K562 (cell line): ENCODE measurements around the gene ITGB2. TPM values are rescaled to one million over a fixed set of nuclear protein-coding genes. Genes with fewer than 3 reads are reported as not detected.

ENCODE experiments used
- ATF6 ChIP-seq: sonication (generic); formaldehyde crosslinking; IDR thresholded peaks from 2 replicates; pipeline ENCODE4 v1.4.0; 2020; ENCODE audit warnings: mild to moderate bottlenecking, missing genetic modification reagents
- E2F1 ChIP-seq: sonication (generic); formaldehyde crosslinking; IDR thresholded peaks from 2 replicates; pipeline ENCODE4 v1.8.1; 2023; ENCODE audit warnings: mild to moderate bottlenecking, missing genetic modification reagents, moderate library complexity
- FOXM1 ChIP-seq, 2 experiments: fragments of 450-650 bp in 1 of 2; sonication (generic) in 1 of 2; formaldehyde crosslinking in 1 of 2; IDR thresholded peaks; 2 replicates each; pipeline versions ENCODE4 v1.6.1 to v1.9.0; 2017 to 2022; ENCODE audit warnings: low read depth in 2 of 2, mild to moderate bottlenecking in 2 of 2, missing genetic modification reagents in 1 of 2, moderate library complexity in 1 of 2
- PHF20 ChIP-seq: fragments of 450-650 bp; IDR thresholded peaks from 2 replicates; pipeline ENCODE4 v1.6.1; 2018; ENCODE audit not compliant: partially characterized antibody
- RBBP5 ChIP-seq: fragments of 200-600 bp; sonication (generic); IDR thresholded peaks from 2 replicates; pipeline ENCODE4 v1.6.1; 2012; ENCODE audit warnings: borderline replicate concordance, mild to moderate bottlenecking, low read length, control low read depth, inconsistent platforms; ENCODE audit not compliant: insufficient read depth, poor library complexity, severe bottlenecking
- TGIF2 ChIP-seq: sonication (generic); formaldehyde crosslinking; IDR thresholded peaks from 2 replicates; pipeline ENCODE4 v1.8.1; 2022; ENCODE audit warnings: mild to moderate bottlenecking, missing genetic modification reagents, moderate library complexity
- ZMIZ1 ChIP-seq, 2 experiments: fragments of 150-350 bp in 1 of 2; IDR thresholded peaks; 2 replicates each; pipeline ENCODE4 v1.6.1; 2012 to 2016; ENCODE audit warnings: low read depth in 2 of 2, low read length in 2 of 2, mild to moderate bottlenecking in 1 of 2, moderate library complexity in 1 of 2
- ZNF408 ChIP-seq: fragments of 250-450 bp; sonication (Bioruptor Pico); IDR thresholded peaks from 2 replicates; pipeline ENCODE4 v1.4.0; 2020; ENCODE audit warnings: low read depth, mild to moderate bottlenecking, moderate library complexity
- polyA plus RNA-seq, 8 experiments: library from polyadenylated mRNA; depleted of rRNA in 4 of 8; stranded (reverse) in 5 of 8; unstranded in 3 of 8; fragments of >200 nt; fragmentation: Nextera tagmentation in 2 of 8; fragmentation: Illumina TruSeq in 1 of 8; extraction: Ambion mirVana in 2 of 8; extraction: Trizol in 1 of 8; gene quantifications; 2 replicates each; pipeline versions ENCODE4 v1.2.1 to v1.2.3, GENCODE V29; 2011 to 2014; ENCODE audit warnings: inconsistent platforms in 1 of 8, missing spikeins in 1 of 8
- total RNA-seq, 7 experiments: library from RNA; depleted of rRNA in 6 of 7; stranded (reverse); fragments of >200 nt in 6 of 7; fragmentation: Illumina TruSeq in 2 of 7; extraction: Trizol in 2 of 7; gene quantifications; 2 replicates each; pipeline versions ENCODE4 v1.2.1 to v1.2.3, GENCODE V29; 2011 to 2021; ENCODE audit warnings: low replicate concordance in 1 of 7
- TF ChIP-seq, protein P1 (sequence below): sonication (generic); formaldehyde crosslinking; IDR thresholded peaks from 2 replicates; pipeline ENCODE4 v1.8.0; 2023; ENCODE audit warnings: mild to moderate bottlenecking, missing genetic modification reagents
- TF ChIP-seq, protein P2 (sequence below): sonication (generic); formaldehyde crosslinking; IDR thresholded peaks from 2 replicates; pipeline ENCODE4 v1.8.1; 2023; ENCODE audit warnings: mild to moderate bottlenecking, missing genetic modification reagents
- TF ChIP-seq, protein P3 (sequence below), 3 experiments: IDR thresholded peaks in 2 of 3; conservative IDR thresholded peaks in 1 of 3; 2 replicates each; pipeline ENCODE4 v1.5.1; 2011 to 2012; ENCODE audit warnings: low read length in 3 of 3, mild to moderate bottlenecking in 3 of 3, control low read depth in 2 of 3, improper control_type of control experiment in 1 of 3, inconsistent platforms in 1 of 3, low read depth in 1 of 3, mixed read lengths in 1 of 3, moderate library complexity in 1 of 3; ENCODE audit not compliant: insufficient read depth in 2 of 3
- TF ChIP-seq, protein P4 (sequence below): sonication (generic); formaldehyde crosslinking; IDR thresholded peaks from 2 replicates; pipeline ENCODE4 v1.9.0; 2022; ENCODE audit warnings: mild to moderate bottlenecking, missing genetic modification reagents

Gene ITGB2
- total and polyA plus RNA-seq, 9 of the 15 experiments (the other 6 are each of a cell fraction or from before 2014, with no cell fraction given): 0.07 to 1.3 (median 0.51) TPM; not detected in 2

- TF ChIP-seq, protein P1, sequence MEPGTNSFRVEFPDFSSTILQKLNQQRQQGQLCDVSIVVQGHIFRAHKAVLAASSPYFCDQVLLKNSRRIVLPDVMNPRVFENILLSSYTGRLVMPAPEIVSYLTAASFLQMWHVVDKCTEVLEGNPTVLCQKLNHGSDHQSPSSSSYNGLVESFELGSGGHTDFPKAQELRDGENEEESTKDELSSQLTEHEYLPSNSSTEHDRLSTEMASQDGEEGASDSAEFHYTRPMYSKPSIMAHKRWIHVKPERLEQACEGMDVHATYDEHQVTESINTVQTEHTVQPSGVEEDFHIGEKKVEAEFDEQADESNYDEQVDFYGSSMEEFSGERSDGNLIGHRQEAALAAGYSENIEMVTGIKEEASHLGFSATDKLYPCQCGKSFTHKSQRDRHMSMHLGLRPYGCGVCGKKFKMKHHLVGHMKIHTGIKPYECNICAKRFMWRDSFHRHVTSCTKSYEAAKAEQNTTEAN (CRISPR knock-in tag): no peak
- TF ChIP-seq, protein P2, sequence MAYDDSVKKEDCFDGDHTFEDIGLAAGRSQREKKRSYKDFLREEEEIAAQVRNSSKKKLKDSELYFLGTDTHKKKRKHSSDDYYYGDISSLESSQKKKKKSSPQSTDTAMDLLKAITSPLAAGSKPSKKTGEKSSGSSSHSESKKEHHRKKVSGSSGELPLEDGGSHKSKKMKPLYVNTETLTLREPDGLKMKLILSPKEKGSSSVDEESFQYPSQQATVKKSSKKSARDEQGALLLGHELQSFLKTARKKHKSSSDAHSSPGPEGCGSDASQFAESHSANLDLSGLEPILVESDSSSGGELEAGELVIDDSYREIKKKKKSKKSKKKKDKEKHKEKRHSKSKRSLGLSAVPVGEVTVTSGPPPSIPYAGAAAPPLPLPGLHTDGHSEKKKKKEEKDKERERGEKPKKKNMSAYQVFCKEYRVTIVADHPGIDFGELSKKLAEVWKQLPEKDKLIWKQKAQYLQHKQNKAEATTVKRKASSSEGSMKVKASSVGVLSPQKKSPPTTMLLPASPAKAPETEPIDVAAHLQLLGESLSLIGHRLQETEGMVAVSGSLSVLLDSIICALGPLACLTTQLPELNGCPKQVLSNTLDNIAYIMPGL (CRISPR knock-in tag): no peak
- TF ChIP-seq ZMIZ1 (IDR thresholded peaks at IDR 0.05; ENCODE audit: low read depth in 2 of 2, low read length in 2 of 2): no peak
- TF ChIP-seq, protein P3, sequence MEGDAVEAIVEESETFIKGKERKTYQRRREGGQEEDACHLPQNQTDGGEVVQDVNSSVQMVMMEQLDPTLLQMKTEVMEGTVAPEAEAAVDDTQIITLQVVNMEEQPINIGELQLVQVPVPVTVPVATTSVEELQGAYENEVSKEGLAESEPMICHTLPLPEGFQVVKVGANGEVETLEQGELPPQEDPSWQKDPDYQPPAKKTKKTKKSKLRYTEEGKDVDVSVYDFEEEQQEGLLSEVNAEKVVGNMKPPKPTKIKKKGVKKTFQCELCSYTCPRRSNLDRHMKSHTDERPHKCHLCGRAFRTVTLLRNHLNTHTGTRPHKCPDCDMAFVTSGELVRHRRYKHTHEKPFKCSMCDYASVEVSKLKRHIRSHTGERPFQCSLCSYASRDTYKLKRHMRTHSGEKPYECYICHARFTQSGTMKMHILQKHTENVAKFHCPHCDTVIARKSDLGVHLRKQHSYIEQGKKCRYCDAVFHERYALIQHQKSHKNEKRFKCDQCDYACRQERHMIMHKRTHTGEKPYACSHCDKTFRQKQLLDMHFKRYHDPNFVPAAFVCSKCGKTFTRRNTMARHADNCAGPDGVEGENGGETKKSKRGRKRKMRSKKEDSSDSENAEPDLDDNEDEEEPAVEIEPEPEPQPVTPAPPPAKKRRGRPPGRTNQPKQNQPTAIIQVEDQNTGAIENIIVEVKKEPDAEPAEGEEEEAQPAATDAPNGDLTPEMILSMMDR (IDR thresholded peaks at IDR 0.05 in 2 of 3, conservative IDR thresholded peaks at IDR 0.05 in 1 of 3; ENCODE audit: insufficient read depth in 2 of 3, low read depth in 1 of 3, low read length in 3 of 3): peak; percentile 33 to 57 (median 44); a peak in 5 of 6 replicates
- peak; percentile 10 for TF ChIP-seq RBBP5
- TF ChIP-seq TGIF2 (CRISPR knock-in tag): no peak
- TF ChIP-seq E2F1 (CRISPR knock-in tag): no peak
- TF ChIP-seq FOXM1 (IDR thresholded peaks at IDR 0.05; ENCODE audit: low read depth): no peak
- no peak for TF ChIP-seq FOXM1 (CRISPR knock-in tag; IDR thresholded peaks at IDR 0.05; ENCODE audit: low read depth)
- TF ChIP-seq ZNF408 (CRISPR knock-in tag): no peak
- no peak for TF ChIP-seq PHF20
- TF ChIP-seq, protein P4, sequence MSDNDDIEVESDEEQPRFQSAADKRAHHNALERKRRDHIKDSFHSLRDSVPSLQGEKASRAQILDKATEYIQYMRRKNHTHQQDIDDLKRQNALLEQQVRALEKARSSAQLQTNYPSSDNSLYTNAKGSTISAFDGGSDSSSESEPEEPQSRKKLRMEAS (CRISPR knock-in tag): 0 out of 2 replicates have a peak, but pooled peaks have one; percentile 35
- TF ChIP-seq ATF6: no peak
Observed at GRCh38 chr21:44907225-44907965, 13.3 kb downstream of the ITGB2 start (continued).
